ENCODE measurements around the gene IKZF4. TPM values are rescaled to one million over a fixed set of nuclear protein-coding genes. Genes with fewer than 3 reads are reported as not detected.
A peak's percentile ranks its signal among the peaks of the same experiment; 100 is the strongest.
"Not testable (repeated sequence)": the region's sequence is repeated elsewhere in the genome, so short reads cannot be mapped to it uniquely, and the experiment has no call there.

The IKZF4 gene
- total RNA-seq, 1 experiment from 2014 or later = 13.6 TPM

- Mint-ChIP-seq H3K4me1 (no peaks in the 10 kb centered on the region; the same call in 1 of the 2 replicates), H3K4me3 (no peak overlapping the region), H3K36me3 (peaks cover 43% of the 10 kb centered on the region), H3K27me3 (ENCODE audit: low read depth) (no peaks in the 10 kb centered on the region), H3K9me3 (no peaks in the 10 kb centered on the region), H3K27ac (peak overlapping the region; percentile 46; the same call in 1 of the 2 replicates)
- ATAC-seq = no peak
- TF ChIP-seq USF2 (CRISPR knock-in tag; IDR thresholded peaks at IDR 0.05) (no peak), MAX (CRISPR knock-in tag; IDR thresholded peaks at IDR 0.05) (no peak), ZSCAN18 (CRISPR knock-in tag; IDR thresholded peaks at IDR 0.05) (no peak), ZMAT4 (CRISPR knock-in tag; IDR thresholded peaks at IDR 0.05) (no peak)
- ChIA-PET POLR2A (no interaction called here), CTCF (interaction anchor here (0.7 kb wide), 1 partner anchor 57 kb away, joined by 3 read pairs; no protein-coding TSS in a partner anchor)
- DNase-seq (ENCODE audit: low spot score) = no peak
Observed at GRCh38 chr12:55979069-55979468, 41.8 kb upstream of the IKZF4 start.

GRCh38 chr12:55981882-55982281 lies 39.0 kb upstream of the IKZF4 start:
- H3K9me3 Mint-ChIP-seq; ATAC-seq; H3K4me1 Mint-ChIP-seq; H3K27ac Mint-ChIP-seq; DNase-seq (ENCODE audit: low spot score); H3K27me3 Mint-ChIP-seq (ENCODE audit: low read depth); H3K4me3 Mint-ChIP-seq: not testable (repeated sequence)
- peaks cover 37% of the 10 kb centered on the region for H3K36me3 Mint-ChIP-seq
- POLR2A ChIA-PET = interaction anchor here (3.3 kb wide), 1 partner anchor 8 kb away, joined by 12 read pairs; the partner anchor contains the start of gene RAB5B
- CTCF ChIA-PET = interaction anchor here (0.5 to 1.5 kb wide), 3 partner anchors 14 to 55 kb away, joined by 4 to 6 read pairs (median 5); partner anchors contain the start of gene SUOX

- no peaks in the 10 kb centered on the region for H3K27me3 Mint-ChIP-seq (ENCODE audit: low read depth)
- H3K4me1 Mint-ChIP-seq = no peaks in the 10 kb centered on the region
- no peak overlapping the region for H3K4me3 Mint-ChIP-seq
- peaks cover 36% of the 10 kb centered on the region for H3K36me3 Mint-ChIP-seq
- no peak for TF ChIP-seq ZBTB43 (CRISPR knock-in tag; IDR thresholded peaks at IDR 0.05)
- TF ChIP-seq ZNF263 (CRISPR knock-in tag; IDR thresholded peaks at IDR 0.05; ENCODE audit: low read depth) = no peak
- TF ChIP-seq ATF1 (CRISPR knock-in tag; IDR thresholded peaks at IDR 0.05) = no peak
- TF ChIP-seq ZNF416 (CRISPR knock-in tag; IDR thresholded peaks at IDR 0.05) = no peak
- no peak for TF ChIP-seq FOXK1 (CRISPR knock-in tag; IDR thresholded peaks at IDR 0.05)
- no peak for TF ChIP-seq MYBL2 (CRISPR knock-in tag; IDR thresholded peaks at IDR 0.05)
- no peak for TF ChIP-seq CREB1 (CRISPR knock-in tag; IDR thresholded peaks at IDR 0.05)
- peak; percentile 76 for TF ChIP-seq ZNF121 (CRISPR knock-in tag; IDR thresholded peaks at IDR 0.05)
- TF ChIP-seq STAT6 (CRISPR knock-in tag; conservative IDR thresholded peaks at IDR 0.05; ENCODE audit: low read depth) = no peak
- no peak for DNase-seq (ENCODE audit: low spot score)
- no peaks in the 10 kb centered on the region for H3K9me3 Mint-ChIP-seq
- ChIA-PET POLR2A (interaction anchor here (3.3 kb wide), 1 partner anchor 8 kb away, joined by 12 read pairs; the partner anchor contains the start of gene RAB5B), CTCF (interaction anchor here (0.5 to 1.5 kb wide), 3 partner anchors 14 to 55 kb away, joined by 4 to 6 read pairs (median 5); partner anchors contain the start of gene SUOX)
- no peak overlapping the region; the same call in 1 of the 2 replicates for H3K27ac Mint-ChIP-seq
- no peak for ATAC-seq
Observed at GRCh38 chr12:55982319-55982936, 38.4 kb upstream of the IKZF4 start.

Measured in WTC11 (cell line).